ENCODE measurements around the gene IGSF10.
A peak's percentile ranks its signal among the peaks of the same experiment; 100 is the strongest.

IGSF10 gene

DNA sequence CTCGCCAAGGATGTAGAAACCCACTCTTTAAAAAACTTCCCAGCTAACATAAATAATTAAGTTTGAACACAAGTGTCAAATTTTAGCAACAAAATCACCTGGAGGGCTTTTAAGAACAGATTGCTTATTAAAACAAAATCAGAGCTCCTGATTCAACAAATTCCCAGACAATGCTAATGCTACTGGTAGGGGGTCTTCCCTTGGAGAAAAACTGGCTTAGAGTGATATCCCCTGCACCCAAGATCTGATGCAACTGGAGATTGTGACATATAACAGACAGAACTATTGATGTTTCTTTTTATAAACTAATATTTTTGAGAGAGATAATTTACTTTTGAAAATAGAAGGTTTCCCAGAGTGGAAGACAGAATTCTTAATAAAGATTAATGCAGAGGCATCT lies 19.9 kb downstream of the IGSF10 start:
- H3K4me1 ChIP-seq (ENCODE audit: insufficient read depth, low read length), result no peaks in the 10 kb centered on the region
- H3K36me3 ChIP-seq (ENCODE audit: insufficient read depth, low read length), result no peaks in the 10 kb centered on the region
- no peak overlapping the region for H3K9ac ChIP-seq (ENCODE audit: low read depth, low read length)
- H3K9me3 ChIP-seq (ENCODE audit: control insufficient read depth, insufficient read depth, low read length), result no peaks in the 10 kb centered on the region

DNA sequence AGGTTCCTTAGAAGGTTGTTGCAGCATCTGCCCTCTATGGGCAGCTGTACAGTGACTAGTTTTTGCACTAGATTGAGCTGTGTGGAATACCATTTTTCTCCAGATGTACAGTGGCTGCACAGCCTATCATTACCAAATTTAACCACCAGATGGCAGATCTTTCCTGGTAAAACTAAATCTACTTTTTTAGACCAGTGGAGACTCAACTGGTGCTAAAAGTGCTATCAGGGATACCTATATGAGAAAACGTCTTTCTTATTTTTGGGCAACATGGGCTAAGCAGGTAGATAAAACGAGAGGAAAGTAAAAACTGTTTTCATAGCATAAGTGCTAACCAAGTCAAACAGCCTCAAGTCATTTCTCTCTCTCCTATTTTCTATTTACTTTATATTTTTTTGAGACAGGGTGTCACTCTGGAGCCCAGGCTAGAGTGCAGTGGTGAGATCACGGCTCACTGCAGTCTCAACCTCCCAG lies 21.2 kb downstream of the IGSF10 start:
- Histone ChIP-seq H3K4me1 (ENCODE audit: insufficient read depth, low read length) (peaks cover 7% of the 10 kb centered on the region; the same call in 1 of the 2 replicates), H3K9me3 (ENCODE audit: control insufficient read depth, insufficient read depth, low read length) (no peaks in the 10 kb centered on the region), H3K36me3 (ENCODE audit: insufficient read depth, low read length) (no peaks in the 10 kb centered on the region), H3K9ac (ENCODE audit: low read depth, low read length) (no peak overlapping the region)

DNA sequence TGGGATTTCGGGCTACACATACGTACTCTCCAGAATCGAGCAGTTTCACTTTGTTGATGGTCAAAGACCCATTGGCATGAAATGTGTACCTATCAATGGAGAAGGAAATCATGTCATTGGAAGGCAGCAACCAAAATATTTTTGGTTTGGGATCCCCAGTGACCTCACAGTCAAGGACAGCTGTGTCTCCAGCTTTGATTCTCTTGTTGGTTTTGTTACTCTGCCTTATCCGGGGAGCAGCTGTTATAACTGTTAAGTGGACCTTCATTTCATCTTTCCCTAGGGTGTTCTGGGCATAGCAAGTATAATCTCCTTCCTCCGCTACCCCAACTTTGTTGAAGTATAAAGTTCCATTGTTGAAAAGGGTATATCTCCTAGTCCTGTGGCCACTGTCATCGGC lies 23.0 kb downstream of the IGSF10 start:
- Histone ChIP-seq H3K9ac (ENCODE audit: low read depth, low read length) (no peak overlapping the region), H3K4me1 (ENCODE audit: insufficient read depth, low read length) (peaks cover 13% of the 10 kb centered on the region; the same call in 1 of the 2 replicates), H3K9me3 (ENCODE audit: control insufficient read depth, insufficient read depth, low read length) (no peaks in the 10 kb centered on the region), H3K36me3 (ENCODE audit: insufficient read depth, low read length) (no peaks in the 10 kb centered on the region)

DNA sequence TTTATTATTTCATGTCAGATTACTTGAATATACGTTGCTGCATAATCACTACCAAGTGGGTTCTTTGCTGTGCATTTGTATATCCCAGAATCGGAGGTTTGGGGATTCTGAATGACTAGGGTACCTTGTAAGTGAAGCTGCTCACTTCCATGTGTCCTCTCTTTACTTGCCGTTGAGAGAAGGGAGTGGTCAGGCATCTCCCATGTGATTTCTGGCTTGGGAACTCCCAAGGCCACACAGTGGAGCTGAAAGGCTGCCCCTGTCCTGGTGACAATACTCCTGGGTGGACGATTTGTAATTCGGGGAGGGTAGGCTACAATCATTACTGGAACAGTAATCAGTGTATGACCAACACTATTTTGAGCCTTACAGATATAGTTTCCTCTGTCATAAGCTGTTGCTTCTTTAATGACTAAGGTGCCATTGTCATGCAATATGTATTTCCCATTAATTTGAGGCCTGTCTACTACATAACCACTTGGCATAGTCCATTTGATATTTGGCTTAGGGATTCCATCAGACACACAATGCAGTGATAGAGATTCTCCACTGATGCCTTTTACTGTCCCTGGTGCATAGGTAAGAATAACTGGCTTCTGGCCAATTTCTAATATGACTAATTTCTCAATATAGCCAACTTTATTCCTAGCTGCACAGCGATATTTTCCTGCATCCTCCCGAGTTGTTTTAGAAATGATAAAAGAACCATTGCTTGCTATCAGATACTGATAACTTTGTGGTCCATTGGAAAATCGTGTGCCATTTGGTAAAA lies 24.0 kb downstream of the IGSF10 start:
- Histone ChIP-seq H3K36me3 (ENCODE audit: insufficient read depth, low read length) (no peaks in the 10 kb centered on the region), H3K9me3 (ENCODE audit: control insufficient read depth, insufficient read depth, low read length) (no peaks in the 10 kb centered on the region), H3K9ac (ENCODE audit: low read depth, low read length) (no peak overlapping the region), H3K4me1 (ENCODE audit: insufficient read depth, low read length) (peaks cover 13% of the 10 kb centered on the region; the same call in 1 of the 2 replicates)

DNA sequence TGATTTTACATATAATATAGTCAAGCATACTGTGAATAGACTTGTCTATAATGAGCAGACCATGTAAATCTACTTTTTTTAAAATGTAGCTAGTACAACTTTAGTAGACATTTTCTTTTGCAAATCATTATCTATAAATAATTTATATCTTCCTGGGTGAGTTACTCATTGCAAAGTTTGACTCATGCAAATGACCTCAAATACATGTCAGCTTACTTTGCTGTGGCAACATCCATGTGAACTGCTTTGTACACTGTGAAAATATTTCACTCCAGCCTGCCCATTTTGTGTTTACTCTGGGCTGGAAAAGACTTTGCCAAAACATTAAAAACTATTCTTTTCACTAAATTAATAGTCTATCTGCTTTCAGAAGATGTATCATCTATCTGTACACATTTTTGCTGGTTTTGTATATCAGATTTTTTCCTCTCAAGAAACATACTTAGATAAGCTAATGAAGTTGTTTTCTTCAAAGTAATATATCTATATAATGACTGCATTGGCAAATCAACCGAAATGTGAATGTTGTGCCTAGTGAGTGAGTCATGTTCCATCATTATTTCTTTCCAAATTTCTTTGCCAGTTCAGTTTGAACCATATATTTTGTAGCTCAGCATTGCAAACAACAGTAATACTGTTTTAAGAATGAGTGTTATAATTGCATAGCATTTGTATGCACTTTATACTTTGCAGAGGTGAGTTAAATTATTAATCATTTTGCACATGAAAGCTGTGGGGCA lies 26.5 kb downstream of the IGSF10 start:
- no peaks in the 10 kb centered on the region for H3K36me3 ChIP-seq (ENCODE audit: insufficient read depth, low read length)
- no peaks in the 10 kb centered on the region for H3K9me3 ChIP-seq (ENCODE audit: control insufficient read depth, insufficient read depth, low read length)
- no peak overlapping the region; the same call in 1 of the 2 replicates for H3K9ac ChIP-seq (ENCODE audit: low read depth, low read length)
- H3K4me1 ChIP-seq (ENCODE audit: insufficient read depth, low read length), result peaks cover 20% of the 10 kb centered on the region

DNA sequence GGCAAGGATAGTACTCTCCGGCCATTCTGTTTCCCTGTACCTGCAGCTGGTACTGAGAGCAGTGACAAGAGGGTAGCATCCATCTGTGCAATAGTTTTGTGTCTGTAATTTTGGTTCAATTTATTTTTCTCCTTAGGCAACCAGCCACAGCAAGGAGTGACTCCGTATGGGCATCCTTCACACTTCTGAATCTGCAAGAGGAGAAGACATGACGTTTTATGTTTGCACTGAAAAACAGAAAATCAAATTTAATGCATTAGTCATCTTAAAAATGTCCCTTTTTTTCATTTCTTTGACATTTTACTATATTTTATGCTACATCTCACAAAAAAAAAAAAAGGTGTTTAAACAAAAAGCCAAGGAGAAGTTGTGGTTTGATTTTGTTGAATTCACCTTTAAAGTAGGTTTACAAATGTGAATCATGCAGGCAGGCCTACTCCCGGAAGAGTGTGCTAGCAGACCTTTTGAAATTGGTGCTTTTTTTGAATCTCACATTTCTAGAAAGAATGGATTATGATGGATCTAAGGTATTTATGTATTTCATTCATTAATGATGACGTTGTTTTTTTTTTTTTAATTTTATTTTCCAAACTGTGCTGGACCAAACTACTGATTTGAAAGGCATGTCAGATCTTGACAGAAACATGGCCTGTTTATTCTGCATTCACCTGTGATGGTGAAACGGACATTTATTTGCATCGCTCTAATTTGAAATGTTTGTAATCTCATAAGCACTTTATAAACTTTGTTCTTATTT lies 28.1 kb downstream of the IGSF10 start:
- Histone ChIP-seq H3K36me3 (ENCODE audit: insufficient read depth, low read length) (no peaks in the 10 kb centered on the region), H3K9me3 (ENCODE audit: control insufficient read depth, insufficient read depth, low read length) (no peaks in the 10 kb centered on the region), H3K4me1 (ENCODE audit: insufficient read depth, low read length) (peaks cover 20% of the 10 kb centered on the region), H3K9ac (ENCODE audit: low read depth, low read length) (no peak overlapping the region)

DNA sequence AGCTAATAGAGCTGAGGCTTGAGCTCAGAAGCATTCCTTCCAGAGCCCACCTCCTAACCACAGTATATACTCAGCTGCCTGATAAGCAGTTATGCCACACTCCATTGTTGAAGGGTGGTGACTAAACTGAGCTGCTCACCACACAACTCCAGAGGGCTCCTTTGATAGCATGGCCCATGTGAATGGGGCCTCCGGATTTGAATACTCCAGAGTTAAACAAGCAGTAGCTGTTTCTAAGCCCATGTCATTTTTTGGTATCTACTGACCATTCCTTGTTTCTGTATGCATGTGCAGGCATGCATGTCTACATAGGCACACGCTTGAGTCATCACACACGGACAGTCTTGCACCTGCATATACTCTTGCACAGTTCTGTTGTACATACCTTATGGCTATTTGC lies 28.9 kb downstream of the IGSF10 start:
- Histone ChIP-seq H3K9me3 (ENCODE audit: control insufficient read depth, insufficient read depth, low read length) (no peaks in the 10 kb centered on the region), H3K9ac (ENCODE audit: low read depth, low read length) (no peak overlapping the region), H3K4me1 (ENCODE audit: insufficient read depth, low read length) (peaks cover 20% of the 10 kb centered on the region), H3K36me3 (ENCODE audit: insufficient read depth, low read length) (no peaks in the 10 kb centered on the region)

DNA sequence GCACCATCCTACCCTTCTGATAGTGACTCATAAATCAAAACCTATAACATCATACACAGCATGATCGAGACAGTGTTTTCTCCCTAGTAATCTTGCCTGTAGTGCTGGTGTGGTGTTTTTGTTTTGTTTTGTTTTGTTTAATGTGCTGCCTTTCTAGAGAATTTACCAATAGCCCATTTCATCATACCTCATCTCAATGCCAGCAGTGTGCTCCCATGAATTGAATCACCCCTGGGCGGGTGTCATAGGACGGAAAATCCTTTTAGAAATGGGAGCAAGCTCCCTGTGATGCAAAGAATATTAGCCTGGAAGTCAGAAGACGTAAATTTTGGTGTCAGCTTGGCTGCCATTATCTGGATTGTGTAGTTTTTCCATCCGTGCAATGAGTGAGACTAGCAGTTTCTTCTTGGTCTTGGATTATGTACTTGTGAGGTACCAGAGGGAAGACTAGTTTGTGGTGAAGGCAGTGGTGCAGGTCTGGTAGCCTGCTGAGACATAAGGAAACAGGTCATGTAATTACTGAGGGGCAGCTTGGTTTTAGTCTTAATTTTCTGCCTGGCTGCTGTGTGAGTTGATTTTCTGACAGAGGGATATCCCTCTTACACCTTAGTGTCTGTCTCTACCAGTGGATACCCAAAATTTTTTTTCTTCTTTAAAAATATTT lies 29.9 kb downstream of the IGSF10 start:
- H3K36me3 ChIP-seq (ENCODE audit: insufficient read depth, low read length), result no peaks in the 10 kb centered on the region
- H3K9ac ChIP-seq (ENCODE audit: low read depth, low read length), result peak overlapping the region; percentile 11; the same call in 1 of the 2 replicates
- peaks cover 20% of the 10 kb centered on the region for H3K4me1 ChIP-seq (ENCODE audit: insufficient read depth, low read length)
- H3K9me3 ChIP-seq (ENCODE audit: control insufficient read depth, insufficient read depth, low read length), result no peaks in the 10 kb centered on the region

DNA sequence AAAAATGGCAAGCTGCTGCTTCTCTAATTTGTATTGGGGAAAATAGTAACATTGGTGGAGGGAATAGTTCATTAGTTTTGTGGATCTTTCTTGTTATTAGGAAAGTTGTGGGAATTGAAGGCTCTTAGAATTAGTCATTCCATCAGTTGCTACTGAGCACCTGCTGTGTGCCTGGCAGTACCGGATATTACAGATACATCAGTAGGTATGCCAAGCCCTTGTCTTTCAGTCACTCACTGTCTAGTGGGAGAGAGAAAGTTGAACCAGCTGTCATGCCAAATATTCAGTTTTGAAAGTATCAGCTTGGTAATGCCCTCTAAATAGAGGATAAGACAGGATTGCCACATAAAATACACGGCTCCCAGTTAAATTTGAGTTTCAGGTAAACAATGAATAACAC lies 32.5 kb downstream of the IGSF10 start:
- Histone ChIP-seq H3K36me3 (ENCODE audit: insufficient read depth, low read length) (no peaks in the 10 kb centered on the region), H3K9me3 (ENCODE audit: control insufficient read depth, insufficient read depth, low read length) (no peaks in the 10 kb centered on the region), H3K4me1 (ENCODE audit: insufficient read depth, low read length) (peaks cover 21% of the 10 kb centered on the region), H3K9ac (ENCODE audit: low read depth, low read length) (no peak overlapping the region)

DNA sequence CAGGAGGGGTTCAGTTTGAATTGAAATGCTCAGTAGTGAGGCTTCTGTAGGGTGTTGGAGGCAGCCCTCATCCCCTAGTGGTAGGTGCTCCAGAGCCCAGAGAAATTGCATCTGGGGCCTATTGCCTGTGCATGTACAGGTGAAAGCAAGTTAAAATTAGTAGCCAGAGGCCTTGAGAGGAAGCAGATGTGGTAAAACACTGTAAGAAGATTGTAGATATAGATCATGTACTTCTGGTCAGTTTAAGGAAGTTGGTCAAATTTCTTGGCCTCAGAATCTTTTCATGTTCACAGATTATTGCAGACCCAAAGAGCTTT lies 34.6 kb downstream of the IGSF10 start:
- Histone ChIP-seq H3K9ac (ENCODE audit: low read depth, low read length) (no peak overlapping the region), H3K36me3 (ENCODE audit: insufficient read depth, low read length) (no peaks in the 10 kb centered on the region), H3K9me3 (ENCODE audit: control insufficient read depth, insufficient read depth, low read length) (no peaks in the 10 kb centered on the region), H3K4me1 (ENCODE audit: insufficient read depth, low read length) (peaks cover 21% of the 10 kb centered on the region)

DNA sequence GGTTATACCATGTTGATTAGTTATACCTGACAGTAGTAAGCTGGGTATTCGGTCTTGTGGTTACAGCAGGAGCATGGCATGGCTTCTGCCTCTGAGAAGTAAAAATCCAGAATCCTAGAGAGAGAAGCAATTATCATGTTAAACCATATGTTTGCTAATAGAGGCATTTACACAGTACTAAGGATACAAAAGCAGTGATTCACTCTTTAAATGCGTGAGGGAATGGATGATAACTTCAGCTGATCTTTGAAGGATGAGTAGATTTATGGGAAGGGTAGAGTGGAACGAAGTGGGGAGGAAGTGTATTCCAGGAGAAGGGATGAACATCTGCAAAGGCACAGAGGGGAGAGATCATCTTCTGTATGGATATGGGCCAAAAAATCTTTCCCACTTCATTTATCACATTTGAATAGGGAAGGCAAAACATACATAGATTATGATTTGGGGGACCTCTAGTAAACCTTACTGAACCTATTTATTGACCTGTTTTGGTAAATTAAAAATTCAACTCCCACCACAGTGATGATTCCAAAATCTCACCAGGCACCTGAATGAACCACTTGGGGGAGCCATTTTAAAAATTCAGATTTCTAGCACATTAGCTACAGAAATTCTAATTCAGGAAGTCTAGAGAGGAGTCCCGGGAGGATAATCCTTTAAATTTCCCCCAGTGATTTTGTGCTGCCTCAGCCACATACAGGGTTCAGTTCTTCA lies 35.1 kb downstream of the IGSF10 start:
- Histone ChIP-seq H3K9me3 (ENCODE audit: control insufficient read depth, insufficient read depth, low read length) (no peaks in the 10 kb centered on the region), H3K36me3 (ENCODE audit: insufficient read depth, low read length) (no peaks in the 10 kb centered on the region), H3K9ac (ENCODE audit: low read depth, low read length) (0 out of 2 replicates have a peak overlapping the region, but pooled peaks have one; percentile 8), H3K4me1 (ENCODE audit: insufficient read depth, low read length) (peaks cover 16% of the 10 kb centered on the region)

DNA sequence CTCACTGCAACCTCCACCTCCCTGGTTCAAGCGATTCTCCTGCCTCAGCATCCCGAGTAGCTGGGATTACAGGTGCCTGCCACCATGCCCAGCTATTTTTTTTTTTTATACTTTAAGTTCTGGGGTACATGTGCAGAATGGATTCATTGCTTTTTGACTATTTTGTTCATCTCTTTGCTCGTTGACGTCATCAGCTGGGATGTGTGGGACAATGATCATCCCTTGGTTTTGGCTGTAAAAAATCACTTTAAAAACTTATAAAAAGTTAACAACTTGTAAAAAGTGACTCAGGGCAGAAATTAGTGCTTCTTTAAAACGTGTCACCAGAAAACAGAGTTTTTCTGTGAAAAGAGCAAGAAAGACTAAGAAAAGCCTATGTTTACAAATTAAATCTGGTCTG lies 37.8 kb downstream of the IGSF10 start:
- Histone ChIP-seq H3K4me1 (ENCODE audit: insufficient read depth, low read length) (peaks cover 14% of the 10 kb centered on the region), H3K9ac (ENCODE audit: low read depth, low read length) (no peak overlapping the region), H3K36me3 (ENCODE audit: insufficient read depth, low read length) (no peaks in the 10 kb centered on the region), H3K9me3 (ENCODE audit: control insufficient read depth, insufficient read depth, low read length) (no peaks in the 10 kb centered on the region)

DNA sequence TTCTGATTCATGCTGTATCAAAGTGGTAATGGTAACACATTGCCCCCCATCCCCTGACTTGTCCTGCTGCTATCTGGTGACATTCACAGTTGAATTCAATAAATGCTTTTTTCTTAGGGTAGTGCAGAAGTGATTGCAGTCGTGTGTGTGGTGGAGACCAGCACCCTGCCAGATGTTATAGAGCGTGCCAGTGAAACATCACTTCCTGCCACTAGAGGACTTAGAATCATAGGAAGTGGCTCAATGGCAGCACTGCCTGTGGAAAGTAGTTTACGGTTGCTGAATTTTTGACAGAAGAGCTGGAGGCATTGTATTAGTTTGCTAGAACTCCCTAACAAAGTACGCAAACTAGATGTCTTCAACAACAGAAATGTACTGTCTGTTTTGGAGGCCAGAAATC lies 38.9 kb downstream of the IGSF10 start:
- no peak overlapping the region for H3K9ac ChIP-seq (ENCODE audit: low read depth, low read length)
- H3K36me3 ChIP-seq (ENCODE audit: insufficient read depth, low read length), result no peaks in the 10 kb centered on the region
- H3K4me1 ChIP-seq (ENCODE audit: insufficient read depth, low read length), result peaks cover 14% of the 10 kb centered on the region
- no peaks in the 10 kb centered on the region for H3K9me3 ChIP-seq (ENCODE audit: control insufficient read depth, insufficient read depth, low read length)

DNA sequence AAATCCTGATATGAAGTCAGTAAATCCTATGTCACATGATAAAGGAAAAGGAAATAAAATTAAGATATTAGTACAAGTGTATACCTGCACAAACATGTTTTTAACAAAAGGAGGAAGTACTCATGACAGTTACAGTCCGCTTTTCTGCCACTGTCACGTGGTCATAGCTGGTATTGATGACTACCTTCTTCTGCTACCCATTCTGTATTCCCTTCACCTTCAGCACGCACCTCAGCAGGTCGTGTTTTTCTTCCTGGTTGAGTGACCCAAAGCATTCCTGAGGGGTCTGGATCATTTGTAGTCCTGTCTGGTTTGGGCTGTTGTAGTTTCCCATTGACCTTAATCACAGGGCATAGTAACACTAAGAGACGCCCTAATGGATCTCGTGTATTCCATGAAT lies 41.1 kb downstream of the IGSF10 start:
- H3K9ac ChIP-seq (ENCODE audit: low read depth, low read length), result no peak overlapping the region
- no peaks in the 10 kb centered on the region for H3K36me3 ChIP-seq (ENCODE audit: insufficient read depth, low read length)
- no peaks in the 10 kb centered on the region for H3K9me3 ChIP-seq (ENCODE audit: control insufficient read depth, insufficient read depth, low read length)
- H3K4me1 ChIP-seq (ENCODE audit: insufficient read depth, low read length), result peaks cover 3% of the 10 kb centered on the region

Data from ES-I3 (cell line).